Measurements from ENCODE around the gene ZFAND4.
"Not testable (repeated sequence)": the region's sequence is repeated elsewhere in the genome, so short reads cannot be mapped to it uniquely, and the experiment has no call there.

DNA sequence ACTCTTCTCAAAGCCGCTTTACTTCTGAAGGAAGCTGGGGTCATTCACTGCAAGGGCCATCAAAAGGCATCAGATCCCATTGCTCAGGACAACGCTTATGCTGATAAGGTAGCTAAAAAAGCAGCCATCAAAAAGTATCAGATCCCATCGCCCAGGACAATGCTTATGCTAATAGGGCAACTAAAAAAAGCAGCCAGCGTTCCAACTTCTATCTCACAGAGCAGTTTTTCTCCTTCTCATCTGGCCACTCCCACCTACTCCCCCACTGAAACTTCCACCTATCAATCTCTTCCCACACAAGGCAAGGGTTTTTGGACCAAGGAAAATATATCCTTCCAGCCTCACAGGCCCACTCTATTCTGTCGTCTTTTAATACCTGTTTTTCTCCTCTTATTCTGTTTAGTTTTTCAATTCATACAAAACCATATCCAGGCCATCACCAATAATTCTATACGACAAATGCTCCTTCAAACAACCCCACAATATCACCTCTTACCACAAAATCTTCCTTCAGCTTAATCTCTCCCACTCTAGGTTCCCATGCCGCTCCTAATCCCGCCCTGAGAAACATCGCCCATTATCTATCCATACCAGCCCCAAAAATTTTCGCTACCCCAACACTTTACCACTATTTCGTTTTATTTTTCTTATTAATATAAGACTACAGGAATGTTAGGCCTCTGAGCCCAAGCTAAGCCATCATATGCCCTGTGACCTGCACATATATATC is 97.4 kb downstream of the ZFAND4 start:
- not testable (repeated sequence) for TF ChIP-seq CTCF, POLR2A (IDR thresholded peaks at IDR 0.05)

Data from suprapubic skin (tissue), 3 donors.